GM12878 (cell line): Measurements from ENCODE around the gene MED22. TPM values are rescaled to one million over a fixed set of nuclear protein-coding genes. Genes with fewer than 3 reads are reported as not detected.

Experiments used
- ATAC-seq: fragments of 200-7000 bp; cut with Tn5 transposase; 3 replicates; pipeline ENCODE4 v1.9.1; 2020; ENCODE audit warnings: mild to moderate bottlenecking, moderate library complexity
- BruUV-seq: library from RNA; stranded (reverse); fragments of 400-500 nt; replicated peaks from 2 replicates; lab custom pipeline; 2021; lab: Mats Ljungman, UMichigan
- CTCF ChIA-PET: fragments of 300-600 bp; sonication (Branson Sonifier 250); formaldehyde crosslinking; extraction: SDS; loops from one replicate; lab custom pipeline; 2021; ENCODE audit warnings: inconsistent platforms; lab: Yijun Ruan, JAX
- POLR2A ChIA-PET: fragments of 350-600 bp; formaldehyde crosslinking; extraction: SDS; loops from one replicate; lab custom pipeline; 2021; ENCODE audit warnings: inconsistent platforms; lab: Charles Lee
- RAD21 ChIA-PET: fragments of 300-600 bp; sonication (Branson Sonifier 250); formaldehyde crosslinking; loops from one replicate; lab custom pipeline; 2023; ENCODE audit warnings: antibody characterized with exemption; ENCODE audit not compliant: unreplicated experiment; lab: Charles Lee
- SMC1A ChIA-PET: fragments of 300-600 bp; sonication (Branson Sonifier 250); formaldehyde crosslinking; loops from one replicate; lab custom pipeline; 2023; ENCODE audit not compliant: unreplicated experiment, uncharacterized antibody; lab: Charles Lee
- DNase-seq: peaks from one replicate; pipeline ENCODE4 v3.0.0-alpha.2; 2011; ENCODE audit warnings: low read depth, low spot score
- FAIRE-seq: peaks from 3 replicates; lab custom pipeline; 2011; peaks lifted over from hg19 to GRCh38; lab: Jason Lieb, UNC
- H2AFZ ChIP-seq: 2 replicates; pipeline ENCODE4 v1.6.0; 2011; ENCODE audit warnings: low read depth, low read length, control low read depth; ENCODE audit not compliant: control insufficient read depth
- H3K27ac ChIP-seq: 2 replicates; pipeline ENCODE4 v1.5.1; 2011; ENCODE audit warnings: control low read depth; ENCODE audit not compliant: control insufficient read depth, insufficient read depth
- H3K27me3 ChIP-seq, 2 experiments: replicated peaks in 1 of 2; 2 replicates each; pipeline versions ENCODE4 v1.6.0 to v1.6.1; 2011; ENCODE audit warnings: low read length in 1 of 2; ENCODE audit not compliant: control insufficient read depth in 2 of 2, insufficient read depth in 2 of 2
- H3K36me3 ChIP-seq, 2 experiments: 2 replicates each; pipeline ENCODE4 v1.5.1; 2011; ENCODE audit warnings: low read length in 1 of 2; ENCODE audit not compliant: control insufficient read depth in 2 of 2, insufficient read depth in 2 of 2
- H3K4me1 ChIP-seq: 2 replicates; pipeline ENCODE4 v1.6.1; 2011; ENCODE audit warnings: mild to moderate bottlenecking, low read length, moderate library complexity, mixed read lengths; ENCODE audit not compliant: control insufficient read depth, insufficient read depth
- H3K4me2 ChIP-seq: 2 replicates; pipeline ENCODE4 v1.6.0; 2011; ENCODE audit warnings: control low read depth; ENCODE audit not compliant: control insufficient read depth, insufficient read depth
- H3K4me3 ChIP-seq: fragments of 200-600 bp; sonication (generic); 2 replicates; pipeline ENCODE4 v1.5.1; 2016
- H3K79me2 ChIP-seq: 2 replicates; pipeline ENCODE4 v1.6.0; 2011; ENCODE audit warnings: low read length; ENCODE audit not compliant: control insufficient read depth, insufficient read depth
- H3K9ac ChIP-seq: 2 replicates; pipeline ENCODE4 v1.8.0; 2011; ENCODE audit warnings: low read length, control low read depth, mixed read lengths; ENCODE audit not compliant: control insufficient read depth, insufficient read depth
- H3K9me3 ChIP-seq: replicated peaks from 3 replicates; pipeline ENCODE4 v1.5.1; 2011; ENCODE audit warnings: mild to moderate bottlenecking, low read length; ENCODE audit not compliant: control insufficient read depth, insufficient read depth
- H4K20me1 ChIP-seq: 2 replicates; pipeline ENCODE4 v1.6.0; 2011; ENCODE audit not compliant: control insufficient read depth, insufficient read depth
- ATF2 ChIP-seq: IDR thresholded peaks from 2 replicates; pipeline ENCODE4 v1.6.1; 2012; ENCODE audit warnings: low read length, inconsistent platforms
- BACH1 ChIP-seq: fragments of 450-650 bp; IDR thresholded peaks from 2 replicates; pipeline ENCODE4 v1.6.1; 2017; ENCODE audit warnings: mild to moderate bottlenecking, borderline replicate concordance
- BCL3 ChIP-seq: IDR thresholded peaks from 2 replicates; pipeline ENCODE4 v1.6.1; 2011; ENCODE audit warnings: borderline replicate concordance, low read depth, mild to moderate bottlenecking, moderate library complexity, low read length; ENCODE audit not compliant: insufficient read depth, poor library complexity, severe bottlenecking
- IKZF1 ChIP-seq: fragments of 450-650 bp; conservative IDR thresholded peaks from 2 replicates; pipeline ENCODE4 v1.6.1; 2017; ENCODE audit warnings: antibody characterized with exemption, mild to moderate bottlenecking
- LARP7 ChIP-seq: fragments of 450-650 bp; IDR thresholded peaks from 2 replicates; pipeline ENCODE4 v1.6.1; 2017; ENCODE audit warnings: mild to moderate bottlenecking
- MYB ChIP-seq: fragments of 150-350 bp; IDR thresholded peaks from 2 replicates; pipeline ENCODE4 v1.6.1; 2014; ENCODE audit warnings: mild to moderate bottlenecking, low read depth, low read length, borderline replicate concordance
- NKRF ChIP-seq: fragments of 450-650 bp; conservative IDR thresholded peaks from 2 replicates; pipeline ENCODE4 v1.6.1; 2017; ENCODE audit warnings: mild to moderate bottlenecking, moderate library complexity
- RAD51 ChIP-seq: fragments of 450-650 bp; IDR thresholded peaks from 2 replicates; pipeline ENCODE4 v1.6.1; 2016; ENCODE audit warnings: moderate library complexity, mild to moderate bottlenecking, inconsistent platforms
- SIN3A ChIP-seq: IDR thresholded peaks from 2 replicates; pipeline ENCODE4 v1.6.1; 2012; ENCODE audit warnings: low read depth, low read length, improper control_type of control experiment
- SMAD1 ChIP-seq: fragments of 450-650 bp; IDR thresholded peaks from 2 replicates; pipeline ENCODE4 v1.6.1; 2018; ENCODE audit warnings: mild to moderate bottlenecking, low read depth; ENCODE audit not compliant: partially characterized antibody
- TAF1 ChIP-seq: IDR thresholded peaks from 2 replicates; pipeline ENCODE4 v1.6.1; 2011; ENCODE audit warnings: mild to moderate bottlenecking, low read depth, low read length, borderline replicate concordance
- TCF12 ChIP-seq: IDR thresholded peaks from 2 replicates; pipeline ENCODE4 v1.6.1; 2011; ENCODE audit warnings: low read depth, mild to moderate bottlenecking, low read length
- ZZZ3 ChIP-seq: IDR thresholded peaks from 2 replicates; pipeline ENCODE4 v1.6.1; 2011; ENCODE audit warnings: low read depth; ENCODE audit not compliant: control insufficient read depth, insufficient read length
- WGBS: methylation state at CpG from one replicate; pipeline ENCODE4 v1.1.6; 2016; ENCODE audit warnings: low lambda C conversion rate; ENCODE audit not compliant: insufficient replicate concordance, insufficient coverage; ENCODE audit errors: missing lambda C conversion rate; 5-methylcytosine and 5-hydroxymethylcytosine counted together
- in situ Hi-C: fragments of 300-500 bp; cut with MboI; formaldehyde crosslinking; loops from 9 replicates; pipeline ENCODE4 v1.14.3; 2018; ENCODE audit warnings: mixed read lengths
- intact Hi-C: fragments of 100-400 bp; cut with micrococcal nuclease; formaldehyde crosslinking; loops from one replicate; pipeline ENCODE4 v1.14.2; 2022; ENCODE audit not compliant: unreplicated experiment
- polyA plus RNA-seq, 11 experiments: library from polyadenylated mRNA; depleted of rRNA in 4 of 11; unstranded in 6 of 11; stranded (reverse) in 5 of 11; fragments of >200 nt; fragmentation: Nextera tagmentation in 4 of 11; fragmentation: Illumina TruSeq in 1 of 11; extraction: Ambion mirVana in 4 of 11; extraction: Trizol in 1 of 11; gene quantifications; 1 replicate in 1 of 11; 2 replicates in 10 of 11; pipeline versions ENCODE4 v1.2.1 to v1.2.3, GENCODE V29; 2011 to 2016; ENCODE audit warnings: inconsistent platforms in 2 of 11, missing spikeins in 2 of 11, low read depth in 1 of 11
- total RNA-seq, 4 experiments: library from RNA; depleted of rRNA in 3 of 4; stranded (reverse); fragments of >200 nt in 3 of 4; fragmentation: Illumina TruSeq in 1 of 4; extraction: Trizol in 1 of 4; gene quantifications; 2 replicates each; pipeline versions ENCODE4 v1.2.1 to v1.2.3, GENCODE V29; 2013 to 2021

MED22 gene
- total and polyA plus RNA-seq, 10 of the 15 experiments (the other 5 are each of a cell fraction or from before 2014, with no cell fraction given): 1.4 to 42.1 (median 24.6) TPM

DNA sequence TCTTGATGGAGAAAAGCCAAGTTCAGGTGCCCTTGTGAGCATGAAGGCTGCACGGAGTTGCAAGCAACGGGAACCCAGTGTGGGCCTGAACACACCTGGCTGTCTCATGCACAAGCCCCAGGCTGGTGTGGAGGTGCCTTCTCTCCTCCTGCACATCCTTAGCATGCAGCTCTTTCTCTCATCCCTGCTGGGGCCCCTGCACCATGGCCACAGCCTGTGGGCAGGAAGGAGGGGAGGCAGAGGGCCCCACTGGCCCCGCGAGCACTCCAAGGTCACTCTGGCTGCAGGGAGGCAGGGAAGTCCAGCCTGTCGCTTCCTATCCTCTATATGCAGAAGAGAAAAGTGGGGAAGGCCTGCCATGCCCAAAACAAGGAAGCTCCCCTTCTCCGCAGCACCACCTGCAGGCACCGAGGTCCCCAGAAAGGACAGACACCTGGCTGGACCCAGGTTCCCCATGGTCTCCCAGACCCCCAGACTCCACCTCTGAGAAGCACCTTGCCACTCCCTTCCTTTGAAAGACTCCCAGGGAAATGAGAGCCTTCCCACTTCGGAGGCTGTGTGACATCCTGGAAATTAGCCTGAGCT lies 46.8 kb upstream of the MED22 start:
- Histone ChIP-seq H3K4me2 (no peak overlapping the region), H3K9me3 (no peaks in the 10 kb centered on the region), H3K4me3 (no peak overlapping the region), H3K36me3 (no peaks in the 10 kb centered on the region), H4K20me1 (no peaks in the 10 kb centered on the region), H3K4me1 (no peaks in the 10 kb centered on the region), H3K27me3 (no peaks in the 10 kb centered on the region), H3K27ac (no peak overlapping the region), H3K9ac (no peak overlapping the region), H2AFZ (no peak overlapping the region), H3K79me2 (no peaks in the 10 kb centered on the region)
- no peak for DNase-seq
- in situ Hi-C loops: no loop called here
- 11% methylated on average over 8 of the region's 8 CpGs for WGBS
- intact Hi-C loops: no loop called here
- POLR2A ChIA-PET: no interaction called here
- CTCF ChIA-PET: interaction anchor here (1.3 to 3.2 kb wide), 2 partner anchors 43 to 208 kb away, joined by 5 to 13 read pairs; no protein-coding TSS in a partner anchor
- ATAC-seq: no peak
- SMC1A ChIA-PET: no interaction called here
- TF ChIP-seq SMAD1 (no peak), BCL3 (no peak), ZZZ3 (no peak), TAF1 (no peak)
- no peak for FAIRE-seq
- RAD21 ChIA-PET: interaction anchor here (1.2 kb wide), 1 partner anchor 18 kb away, joined by 4 read pairs; no protein-coding TSS in a partner anchor
- BruUV-seq: no TSS peak

DNA sequence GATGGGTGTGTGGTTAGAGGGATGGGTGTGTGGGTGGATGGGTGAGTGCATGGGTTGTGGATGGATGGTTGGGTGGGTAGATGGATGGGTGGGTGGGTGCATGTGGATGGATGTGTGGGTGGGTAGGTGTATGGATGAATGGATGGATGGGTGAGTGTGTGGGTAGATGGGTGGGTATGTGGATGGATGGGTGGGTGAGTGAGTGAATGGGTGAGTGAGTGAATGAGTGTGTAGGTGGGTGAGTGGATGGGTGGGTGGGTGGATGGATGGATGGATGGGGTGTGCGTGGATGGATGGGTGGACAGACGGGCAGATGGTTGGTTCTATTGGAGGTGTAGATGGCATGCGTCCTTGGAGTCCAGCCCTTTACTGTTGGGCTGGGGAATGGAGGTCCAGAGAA lies 45.5 kb upstream of the MED22 start:
- ChIA-PET POLR2A (no interaction called here), CTCF (no interaction called here)
- ATAC-seq: no peak
- no peak for TF ChIP-seq NKRF
- no peak for TF ChIP-seq LARP7
- TF ChIP-seq ATF2: no peak
- no peak for TF ChIP-seq BACH1
- no peak for TF ChIP-seq TCF12
- TF ChIP-seq IKZF1: no peak
- no peak for TF ChIP-seq ZZZ3
- no peak for TF ChIP-seq RAD51
- TF ChIP-seq MYB: no peak
- TF ChIP-seq SIN3A: no peak

More for the DNA sequence above, 45.5 kb upstream of the MED22 start:
- in situ Hi-C loops (no loop called here), intact Hi-C loops (no loop called here)
- Histone ChIP-seq H3K27me3 (no peaks in the 10 kb centered on the region), H3K9me3 (no peaks in the 10 kb centered on the region), H3K79me2 (no peaks in the 10 kb centered on the region), H3K4me2 (no peak overlapping the region), H3K27ac (no peak overlapping the region), H4K20me1 (no peaks in the 10 kb centered on the region), H3K4me1 (no peaks in the 10 kb centered on the region), H2AFZ (no peak overlapping the region), H3K36me3 (no peaks in the 10 kb centered on the region), H3K4me3 (no peak overlapping the region), H3K9ac (no peak overlapping the region)
- FAIRE-seq (no peak), DNase-seq (no peak)
- ChIA-PET RAD21 (interaction anchor here (1.2 kb wide), 1 partner anchor 16 kb away, joined by 4 read pairs; no protein-coding TSS in a partner anchor), SMC1A (no interaction called here)
- no TSS peak for BruUV-seq
- WGBS: 80% methylated on average over 1 of the region's 3 CpGs
